Measurements from ENCODE around the gene BHLHE40. TPM values are rescaled to one million over a fixed set of nuclear protein-coding genes. Genes with fewer than 3 reads are reported as not detected.

BHLHE40 gene
- polyA plus RNA-seq, 1 of the 3 experiments (the other 2 are of a cell fraction): 62.2 TPM

- TF ChIP-seq IRF3 (IDR thresholded peaks at IDR 0.05; ENCODE audit: low read depth, low read length): no peak
- TF ChIP-seq PBX3 (IDR thresholded peaks at IDR 0.05): no peak
- TF ChIP-seq RAD21 (IDR thresholded peaks at IDR 0.05; ENCODE audit: low read length): no peak
- no peak for TF ChIP-seq SMC3 (IDR thresholded peaks at IDR 0.05; ENCODE audit: low read depth, low read length)
- TF ChIP-seq REST (IDR thresholded peaks at IDR 0.05; ENCODE audit: low read depth, low read length): no peak
- TF ChIP-seq EZH2phosphoT487 (IDR thresholded peaks at IDR 0.05; ENCODE audit: borderline replicate concordance, low read depth): no peak
- TF ChIP-seq ZBTB33 (IDR thresholded peaks at IDR 0.05; ENCODE audit: borderline replicate concordance, low read depth): no peak
- TF ChIP-seq FOSL2 (IDR thresholded peaks at IDR 0.05; ENCODE audit: borderline replicate concordance, low read depth): no peak
- no peak for TF ChIP-seq NFIC (IDR thresholded peaks at IDR 0.05; ENCODE audit: borderline replicate concordance)
These were observed 23.1 kb upstream of the BHLHE40 start (continued) for GRCh38 chr3:4956099-4956498.

GRCh38 chr3:4956738-4957137 is 22.5 kb upstream of the BHLHE40 start:
- Histone ChIP-seq H2AFZ (ENCODE audit: low read depth) (no peak overlapping the region), H3F3A (replicated peaks; ENCODE audit: insufficient read depth) (peaks cover 4% of the 10 kb centered on the region), H3K36me3 (replicated peaks in 1 of 2; ENCODE audit: control insufficient read depth in 1 of 2, insufficient read depth in 2 of 2, low read length in 1 of 2) (no peaks in the 10 kb centered on the region), H3K9me2 (no peaks in the 10 kb centered on the region), H3K27ac (ENCODE audit: low read depth in 2 of 2, low read length in 1 of 2) (no peak overlapping the region), H3K9me3 (peaks cover 5% of the 10 kb centered on the region; the same call in 1 of the 2 replicates), H3K4me2 (no peak overlapping the region), H4K20me1 (ENCODE audit: insufficient read depth) (no peaks in the 10 kb centered on the region), H3K9ac (no peak overlapping the region), H3K79me2 (ENCODE audit: insufficient read depth) (no peaks in the 10 kb centered on the region), H3K4me1 (ENCODE audit: control insufficient read depth in 1 of 2, insufficient read depth in 2 of 2, low read depth in 1 of 2, low read length in 1 of 2) (no peaks in the 10 kb centered on the region; a peak in 1 of 4 replicates), H3K4me3 (ENCODE audit: low read depth in 2 of 2, low read length in 1 of 2) (no peak overlapping the region), H3K27me3 (ENCODE audit: insufficient read depth) (no peaks in the 10 kb centered on the region)
- 60% methylated on average over 2 of the region's 2 CpGs for WGBS (ENCODE audit: low lambda C conversion rate)
- ChIA-PET CTCF (interaction anchor here (1.0 kb wide), 1 partner anchor 19 kb away, joined by 3 read pairs; no protein-coding TSS in a partner anchor), POLR2A (no interaction called here)
- TF ChIP-seq FOSL2 (IDR thresholded peaks at IDR 0.05; ENCODE audit: borderline replicate concordance, low read depth): no peak
- no peak for TF ChIP-seq TEAD4 (IDR thresholded peaks at IDR 0.05; ENCODE audit: borderline replicate concordance, insufficient read depth)
- TF ChIP-seq ZBTB33 (IDR thresholded peaks at IDR 0.05; ENCODE audit: borderline replicate concordance, low read depth): no peak
- no peak for TF ChIP-seq YY1 (IDR thresholded peaks at IDR 0.05; ENCODE audit: low read depth)
- TF ChIP-seq USF2 (IDR thresholded peaks at IDR 0.05; ENCODE audit: borderline replicate concordance, low read depth, low read length): no peak
- no peak for TF ChIP-seq MAX (IDR thresholded peaks at IDR 0.05; ENCODE audit: low read depth)
- no peak for TF ChIP-seq TAF1 (IDR thresholded peaks at IDR 0.05; ENCODE audit: borderline replicate concordance, low read depth, low read length)
- no peak for TF ChIP-seq EP300 (IDR thresholded peaks at IDR 0.05; ENCODE audit: borderline replicate concordance in 1 of 2, low read depth in 1 of 2, low read length in 1 of 2)
- TF ChIP-seq GABPA (IDR thresholded peaks at IDR 0.05; ENCODE audit: low read depth): no peak
- no peak for TF ChIP-seq FOXJ3 (CRISPR knock-in tag; IDR thresholded peaks at IDR 0.05)
- no peak for DNase-seq
